Neuronal stem cell (in vitro differentiated cells): ENCODE data around the gene PCNX2.
A peak's percentile ranks its signal among the peaks of the same experiment; 100 is the strongest.
"Not testable (repeated sequence)": the region's sequence is repeated elsewhere in the genome, so short reads cannot be mapped to it uniquely, and the experiment has no call there.

ENCODE experiments used
- DNase-seq: peaks from one replicate; pipeline ENCODE4 v3.0.0-alpha.2; 2013; ENCODE audit warnings: low spot score
- H2AFZ ChIP-seq: one replicate; pipeline ENCODE4 v1.6.1; 2013; ENCODE audit warnings: mild to moderate bottlenecking, low read length, inconsistent platforms
- H2AK5ac ChIP-seq: 2 replicates; pipeline ENCODE4 v1.6.1; 2013; ENCODE audit warnings: low read depth, mild to moderate bottlenecking, inconsistent platforms, low read length, moderate library complexity, mixed read lengths
- H2BK120ac ChIP-seq: 2 replicates; pipeline ENCODE4 v1.6.1; 2013; ENCODE audit warnings: low read depth, mild to moderate bottlenecking, inconsistent platforms, low read length, moderate library complexity, mixed read lengths
- H2BK12ac ChIP-seq: one replicate; pipeline ENCODE4 v1.6.1; 2013; ENCODE audit warnings: low read length, inconsistent platforms
- H2BK15ac ChIP-seq: 2 replicates; pipeline ENCODE4 v1.6.1; 2013; ENCODE audit warnings: mild to moderate bottlenecking, low read length, inconsistent platforms, mixed read lengths
- H2BK5ac ChIP-seq: one replicate; pipeline ENCODE4 v1.6.1; 2013; ENCODE audit warnings: inconsistent platforms, mild to moderate bottlenecking, low read length, moderate library complexity
- H3K14ac ChIP-seq: one replicate; pipeline ENCODE4 v1.6.1; 2013; ENCODE audit warnings: low read length, inconsistent platforms
- H3K18ac ChIP-seq: 2 replicates; pipeline ENCODE4 v1.6.1; 2013; ENCODE audit warnings: low read length, inconsistent platforms
- H3K23ac ChIP-seq: 2 replicates; pipeline ENCODE4 v1.6.1; 2013; ENCODE audit warnings: low read depth, mild to moderate bottlenecking, mixed read lengths, low read length, inconsistent platforms; ENCODE audit not compliant: poor library complexity
- H3K27ac ChIP-seq: replicated peaks from 3 replicates; pipeline ENCODE4 v1.5.1; 2013; ENCODE audit warnings: low read length, inconsistent platforms
- H3K27me3 ChIP-seq, 3 experiments: 2 replicates each; pipeline ENCODE4 v1.6.1; 2013; ENCODE audit warnings: low read length in 3 of 3, mild to moderate bottlenecking in 2 of 3, inconsistent platforms in 1 of 3, low read depth in 1 of 3, mixed read lengths in 1 of 3, moderate library complexity in 1 of 3; ENCODE audit not compliant: control insufficient read depth in 3 of 3, insufficient read depth in 3 of 3
- H3K36me3 ChIP-seq, 2 donors: replicated peaks in 1 of 2; 2 replicates each; pipeline ENCODE4 v1.6.1; 2013; ENCODE audit warnings: low read length in 2 of 2; ENCODE audit not compliant: control insufficient read depth in 2 of 2, insufficient read depth in 2 of 2
- H3K4ac ChIP-seq: 2 replicates; pipeline ENCODE4 v1.6.1; 2013; ENCODE audit warnings: inconsistent platforms, mild to moderate bottlenecking, low read length, moderate library complexity
- H3K4me1 ChIP-seq, 2 donors: 1 replicate in 1 of 2; 2 replicates in 1 of 2; pipeline ENCODE4 v1.6.1; 2013; ENCODE audit warnings: low read length in 2 of 2, low read depth in 1 of 2; ENCODE audit not compliant: control insufficient read depth in 2 of 2, insufficient read depth in 1 of 2
- H3K4me2 ChIP-seq: one replicate; pipeline ENCODE4 v1.6.1; 2013; ENCODE audit warnings: mild to moderate bottlenecking, low read length, inconsistent platforms; ENCODE audit not compliant: insufficient read depth, poor library complexity, severe bottlenecking
- H3K4me3 ChIP-seq, 2 donors: 2 replicates each; pipeline ENCODE4 v1.5.1; 2013; ENCODE audit warnings: low read length in 2 of 2, mild to moderate bottlenecking in 2 of 2, inconsistent platforms in 1 of 2, moderate library complexity in 1 of 2
- H3K79me1 ChIP-seq: one replicate; pipeline ENCODE4 v1.6.1; 2013; ENCODE audit warnings: low read depth, mild to moderate bottlenecking, inconsistent platforms, low read length, moderate library complexity
- H3K9ac ChIP-seq: one replicate; pipeline ENCODE4 v1.6.1; 2013; ENCODE audit warnings: mild to moderate bottlenecking, low read depth, low read length, inconsistent platforms; ENCODE audit not compliant: poor library complexity
- H3K9me3 ChIP-seq, 2 donors: replicated peaks in 1 of 2; 2 replicates each; pipeline versions ENCODE3 to v1.6.1; 2013; ENCODE audit warnings: low read length in 2 of 2, mild to moderate bottlenecking in 2 of 2, inconsistent platforms in 1 of 2, low read depth in 1 of 2, mixed read lengths in 1 of 2, moderate library complexity in 1 of 2; ENCODE audit not compliant: control insufficient read depth in 2 of 2, insufficient read depth in 1 of 2
- H4K8ac ChIP-seq: one replicate; pipeline ENCODE4 v1.6.1; 2013; ENCODE audit warnings: low read depth, mild to moderate bottlenecking, inconsistent platforms, low read length, moderate library complexity
- H4K91ac ChIP-seq: one replicate; pipeline ENCODE4 v1.6.1; 2013; ENCODE audit warnings: low read length, low read depth, mild to moderate bottlenecking, inconsistent platforms; ENCODE audit not compliant: poor library complexity
- WGBS, 2 donors: extraction: QIAGEN DNeasy Blood & Tissue Kit; methylation state at CpG; one replicate each; pipeline ENCODE4 v1.1.7; 2013; ENCODE audit warnings: missing lambda C conversion rate in 2 of 2, mixed read lengths in 1 of 2; ENCODE audit not compliant: insufficient read length in 2 of 2, insufficient replicate concordance in 1 of 2; ENCODE audit errors: extremely low coverage in 2 of 2; 5-methylcytosine and 5-hydroxymethylcytosine counted together

PCNX2 gene

DNA sequence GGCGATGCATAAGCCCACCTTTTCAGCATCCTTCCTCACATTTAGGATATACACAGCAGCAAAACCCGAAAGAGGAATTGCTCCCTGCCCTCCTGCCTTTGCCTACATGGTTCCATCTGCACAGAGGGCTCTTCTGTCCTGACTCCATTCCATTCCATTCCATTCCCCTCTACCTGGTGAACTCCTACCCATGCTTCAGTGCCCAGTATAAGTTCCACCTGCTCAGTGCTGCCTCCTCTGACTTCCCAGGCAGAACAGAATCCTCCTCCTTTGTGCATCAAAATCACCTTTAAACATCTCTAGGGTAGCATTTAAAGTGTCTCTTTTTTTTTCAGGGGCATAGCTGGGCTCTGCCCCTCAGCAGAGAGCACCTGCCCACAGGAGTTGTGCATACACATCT is 112.9 kb downstream of the PCNX2 start:
- Histone ChIP-seq H2AK5ac (no peak overlapping the region), H4K91ac (no peak overlapping the region), H2AFZ (no peak overlapping the region), H2BK5ac (no peak overlapping the region), H4K8ac (no peak overlapping the region), H3K4me2 (no peak overlapping the region), H3K27ac (no peak overlapping the region), H3K79me1 (no peaks in the 10 kb centered on the region), H2BK15ac (no peak overlapping the region), H2BK120ac (no peak overlapping the region), H3K4me3 (no peak overlapping the region), H3K9ac (no peak overlapping the region), H3K14ac (no peak overlapping the region), H3K27me3 (no peaks in the 10 kb centered on the region), H3K23ac (no peak overlapping the region), H3K9me3 (peaks cover 2 to 20% of the 10 kb centered on the region in 2 donors), H3K18ac (no peak overlapping the region), H3K36me3 (peaks cover 6 to 15% of the 10 kb centered on the region in 2 donors), H3K4me1 (peaks cover 5 to 6% of the 10 kb centered on the region in 2 donors), H2BK12ac (no peak overlapping the region), H3K4ac (no peak overlapping the region)
- no CpG with 5 or more reads among the region's 2 CpGs for WGBS, 2 donors
- DNase-seq = no peak

DNA sequence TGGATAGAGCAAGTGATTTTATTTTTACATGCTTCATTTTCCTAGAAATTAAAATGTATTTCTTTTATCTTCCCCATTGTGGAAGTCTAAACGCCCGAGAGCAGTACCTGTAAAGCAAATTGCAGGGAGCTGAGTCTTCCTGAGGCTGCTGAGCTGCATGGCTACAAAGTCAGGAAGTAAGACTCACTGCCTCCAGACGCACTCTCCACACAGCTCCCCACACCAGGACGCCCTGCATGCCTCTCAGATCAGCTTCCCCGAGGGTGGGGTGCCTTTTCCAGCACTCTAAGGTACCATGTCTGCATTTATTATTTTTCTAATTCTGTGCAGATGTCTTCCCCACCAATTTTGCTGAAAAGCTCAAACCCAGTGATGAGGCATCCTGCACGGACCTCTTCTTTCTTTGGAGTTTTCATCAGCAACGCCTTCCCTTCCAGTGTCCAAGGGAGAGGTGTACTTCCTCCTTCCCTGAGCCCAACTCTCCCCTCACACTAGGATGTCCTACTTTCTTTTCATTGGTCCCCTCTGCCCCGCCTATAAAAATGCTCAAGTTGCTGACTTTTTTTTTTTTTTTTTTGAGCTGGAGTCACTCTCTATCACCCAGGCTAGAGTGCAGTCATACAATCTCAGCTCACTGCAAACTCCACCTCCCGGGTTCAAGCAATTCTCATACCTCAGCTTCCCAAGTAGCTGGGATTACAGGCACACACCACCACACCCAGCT is 114.7 kb downstream of the PCNX2 start:
- H3K18ac ChIP-seq = peak overlapping the region; percentile 81
- H3K9ac ChIP-seq = no peak overlapping the region
- WGBS, 2 donors = no CpG with 5 or more reads among the region's 9 CpGs
- H2BK12ac ChIP-seq = no peak overlapping the region
- H4K91ac ChIP-seq = no peak overlapping the region
- peaks cover 11 to 25% of the 10 kb centered on the region in 2 donors for H3K36me3 ChIP-seq
- no peak overlapping the region for H3K23ac ChIP-seq
- no peak overlapping the region for H2AK5ac ChIP-seq
- no peak overlapping the region for H3K4me3 ChIP-seq
- DNase-seq = no peak
- no peaks in the 10 kb centered on the region for H3K27me3 ChIP-seq
- H3K14ac ChIP-seq = no peak overlapping the region
- H3K4ac ChIP-seq = no peak overlapping the region
- no peak overlapping the region for H3K27ac ChIP-seq
- H3K4me2 ChIP-seq = no peak overlapping the region
- no peaks in the 10 kb centered on the region for H3K79me1 ChIP-seq
- no peak overlapping the region for H2BK15ac ChIP-seq
- no peak overlapping the region for H4K8ac ChIP-seq
- H2BK5ac ChIP-seq = no peak overlapping the region
- H3K4me1 ChIP-seq = peaks cover 5 to 6% of the 10 kb centered on the region in 2 donors
- H3K9me3 ChIP-seq = peaks cover 6 to 29% of the 10 kb centered on the region in 2 donors
- no peak overlapping the region for H2BK120ac ChIP-seq
- no peak overlapping the region for H2AFZ ChIP-seq

DNA sequence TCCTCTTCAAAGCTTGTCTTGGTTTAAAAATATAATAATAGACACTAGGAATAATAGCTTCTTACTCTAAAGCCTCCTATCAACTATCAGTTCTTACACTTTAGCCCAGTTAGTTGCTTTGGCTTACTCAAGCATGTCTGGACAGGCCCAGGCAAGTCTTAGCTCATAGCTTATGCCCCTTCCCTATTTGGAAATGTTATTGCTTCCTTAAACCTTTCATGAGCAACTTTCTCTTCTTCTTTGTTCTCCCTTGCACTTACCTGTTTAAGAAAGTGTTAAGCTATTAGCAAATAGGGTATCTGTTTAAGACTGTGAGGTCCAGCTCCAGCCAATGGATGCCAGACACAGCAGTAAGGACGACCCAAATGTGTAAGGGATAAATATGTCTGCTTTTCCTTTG is 115.9 kb downstream of the PCNX2 start:
- H4K91ac ChIP-seq, H3K23ac ChIP-seq, H3K4me3 ChIP-seq, H2AFZ ChIP-seq, H2BK5ac ChIP-seq, H2AK5ac ChIP-seq, H3K27me3 ChIP-seq, H2BK15ac ChIP-seq, H3K4me1 ChIP-seq, H4K8ac ChIP-seq, H3K79me1 ChIP-seq, H3K18ac ChIP-seq, H3K4ac ChIP-seq, H3K4me2 ChIP-seq, H2BK12ac ChIP-seq, DNase-seq, H3K14ac ChIP-seq, H3K9ac ChIP-seq, H3K27ac ChIP-seq, H2BK120ac ChIP-seq: not testable (repeated sequence)
- H3K9me3 ChIP-seq = peaks cover 6 to 29% of the 10 kb centered on the region in 2 donors
- H3K36me3 ChIP-seq = peaks cover 11 to 27% of the 10 kb centered on the region in 2 donors
- no CpG with 5 or more reads among the region's 1 CpG for WGBS, 2 donors

DNA sequence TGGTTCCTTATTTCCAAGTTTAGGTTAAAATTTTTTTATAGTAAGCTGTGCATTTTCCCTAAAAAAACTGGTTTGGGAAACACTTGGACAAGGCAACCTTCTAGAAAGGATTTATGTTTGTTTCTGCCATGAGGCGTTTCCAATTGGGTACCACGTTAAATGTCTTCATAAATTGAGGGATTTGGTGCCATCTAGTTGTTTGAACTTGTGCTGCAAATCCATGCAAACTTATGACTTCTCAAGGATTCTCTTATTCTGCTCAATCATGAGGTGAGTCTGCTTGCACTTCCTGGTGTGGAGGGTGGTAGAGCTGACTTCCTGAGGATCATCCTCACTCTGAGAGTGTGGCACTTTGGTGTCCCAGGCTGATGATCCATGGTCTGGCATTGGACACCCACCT is 123.3 kb downstream of the PCNX2 start:
- H3K23ac ChIP-seq = no peak overlapping the region
- H3K4me3 ChIP-seq = no peak overlapping the region
- no CpG with 5 or more reads among the region's 2 CpGs for WGBS, 2 donors
- H2BK15ac ChIP-seq = no peak overlapping the region
- H4K8ac ChIP-seq = no peak overlapping the region
- no peak overlapping the region for H2AK5ac ChIP-seq
- no peak overlapping the region for H2BK120ac ChIP-seq
- H3K9me3 ChIP-seq = peaks cover 6 to 22% of the 10 kb centered on the region in 2 donors
- no peak overlapping the region for H3K4me2 ChIP-seq
- H2AFZ ChIP-seq = no peak overlapping the region
- no peak overlapping the region for H3K4ac ChIP-seq
- H3K4me1 ChIP-seq = no peaks in the 10 kb centered on the region
- no peak overlapping the region for H3K9ac ChIP-seq
- no peak for DNase-seq
- peaks cover 8 to 25% of the 10 kb centered on the region in 2 donors for H3K36me3 ChIP-seq
- H3K14ac ChIP-seq = no peak overlapping the region
- H3K27me3 ChIP-seq = no peaks in the 10 kb centered on the region
- no peak overlapping the region for H2BK12ac ChIP-seq
- H4K91ac ChIP-seq = no peak overlapping the region
- H3K27ac ChIP-seq = no peak overlapping the region
- no peak overlapping the region for H3K18ac ChIP-seq
- no peak overlapping the region for H2BK5ac ChIP-seq
- no peaks in the 10 kb centered on the region for H3K79me1 ChIP-seq
